Osteocyte (in vitro differentiated cells): ENCODE measurements around the gene ZNF215. TPM values are rescaled to one million over a fixed set of nuclear protein-coding genes. Genes with fewer than 3 reads are reported as not detected.

Source experiments
- DNase-seq: peaks from one replicate; pipeline ENCODE4 v3.0.0; 2021; ENCODE audit warnings: mixed read lengths; ENCODE audit not compliant: unreplicated experiment; ENCODE audit errors: extremely low spot score
- H3K27ac Mint-ChIP-seq: one replicate; pipeline ENCODE4 v1.8.0; 2021; ENCODE audit warnings: mild to moderate bottlenecking, mixed read lengths; ENCODE audit not compliant: unreplicated experiment
- H3K27me3 Mint-ChIP-seq: one replicate; pipeline ENCODE4 v1.8.0; 2021; ENCODE audit warnings: mixed read lengths; ENCODE audit not compliant: unreplicated experiment
- H3K36me3 Mint-ChIP-seq: one replicate; pipeline ENCODE4 v1.8.0; 2021; ENCODE audit warnings: mixed read lengths; ENCODE audit not compliant: unreplicated experiment
- H3K4me1 Mint-ChIP-seq: one replicate; pipeline ENCODE4 v1.8.0; 2021; ENCODE audit warnings: mixed read lengths; ENCODE audit not compliant: unreplicated experiment
- H3K4me3 Mint-ChIP-seq: one replicate; pipeline ENCODE4 v1.8.0; 2021; ENCODE audit warnings: mild to moderate bottlenecking, moderate library complexity, mixed read lengths; ENCODE audit not compliant: unreplicated experiment
- H3K9me3 Mint-ChIP-seq: one replicate; pipeline ENCODE4 v1.8.0; 2021; ENCODE audit warnings: mixed read lengths; ENCODE audit not compliant: unreplicated experiment
- total RNA-seq: library from RNA; stranded (reverse); gene quantifications from 2 replicates; pipeline ENCODE4 v1.2.1, GENCODE V29; 2021
- TF ChIP-seq, protein P1 (sequence below): fragments of 200-600 bp; sonication (generic); IDR thresholded peaks from 2 replicates; pipeline ENCODE4 v1.5.0; 2021; ENCODE audit warnings: antibody characterized with exemption, mild to moderate bottlenecking, moderate library complexity

Gene ZNF215
- total RNA-seq, 1 donor from 2014 or later, result 2.7 TPM

DNA sequence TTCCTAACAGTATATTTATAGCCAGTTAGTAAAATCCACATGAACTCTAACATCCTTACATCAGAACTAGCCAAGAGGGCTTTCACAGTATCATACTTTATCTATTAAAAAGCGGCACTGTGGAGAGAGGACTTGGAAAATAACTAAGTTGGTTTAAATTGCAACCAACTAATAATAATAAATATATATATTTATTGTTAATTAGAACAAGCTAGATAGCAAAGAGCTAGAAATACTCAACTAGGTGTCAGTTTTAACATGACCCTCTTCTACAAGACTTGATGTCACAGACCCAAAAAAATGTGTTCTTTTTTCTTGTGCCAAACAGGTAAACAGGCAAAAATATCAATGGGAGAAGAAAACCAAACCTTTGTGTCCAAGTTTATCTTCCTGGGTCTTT lies 5.5 kb upstream of the ZNF215 start, which contains the start of gene OR2D3:
Gene OR2D3 (plus strand): TSS at position 301 of the 400 bp plus-strand sequence. CDS start 0 bp downstream, at position 301.
- TF ChIP-seq, protein P1, sequence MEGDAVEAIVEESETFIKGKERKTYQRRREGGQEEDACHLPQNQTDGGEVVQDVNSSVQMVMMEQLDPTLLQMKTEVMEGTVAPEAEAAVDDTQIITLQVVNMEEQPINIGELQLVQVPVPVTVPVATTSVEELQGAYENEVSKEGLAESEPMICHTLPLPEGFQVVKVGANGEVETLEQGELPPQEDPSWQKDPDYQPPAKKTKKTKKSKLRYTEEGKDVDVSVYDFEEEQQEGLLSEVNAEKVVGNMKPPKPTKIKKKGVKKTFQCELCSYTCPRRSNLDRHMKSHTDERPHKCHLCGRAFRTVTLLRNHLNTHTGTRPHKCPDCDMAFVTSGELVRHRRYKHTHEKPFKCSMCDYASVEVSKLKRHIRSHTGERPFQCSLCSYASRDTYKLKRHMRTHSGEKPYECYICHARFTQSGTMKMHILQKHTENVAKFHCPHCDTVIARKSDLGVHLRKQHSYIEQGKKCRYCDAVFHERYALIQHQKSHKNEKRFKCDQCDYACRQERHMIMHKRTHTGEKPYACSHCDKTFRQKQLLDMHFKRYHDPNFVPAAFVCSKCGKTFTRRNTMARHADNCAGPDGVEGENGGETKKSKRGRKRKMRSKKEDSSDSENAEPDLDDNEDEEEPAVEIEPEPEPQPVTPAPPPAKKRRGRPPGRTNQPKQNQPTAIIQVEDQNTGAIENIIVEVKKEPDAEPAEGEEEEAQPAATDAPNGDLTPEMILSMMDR, result no peak
- no peaks in the 10 kb centered on the region for H3K4me1 Mint-ChIP-seq
- no peaks in the 10 kb centered on the region for H3K36me3 Mint-ChIP-seq
- no peaks in the 10 kb centered on the region for H3K9me3 Mint-ChIP-seq
- H3K27me3 Mint-ChIP-seq, result peaks cover 5% of the 10 kb centered on the region
- H3K27ac Mint-ChIP-seq, result no peak within 1 kb of the TSS
- DNase-seq, result no peak
- no peak within 1 kb of the TSS for H3K4me3 Mint-ChIP-seq

DNA sequence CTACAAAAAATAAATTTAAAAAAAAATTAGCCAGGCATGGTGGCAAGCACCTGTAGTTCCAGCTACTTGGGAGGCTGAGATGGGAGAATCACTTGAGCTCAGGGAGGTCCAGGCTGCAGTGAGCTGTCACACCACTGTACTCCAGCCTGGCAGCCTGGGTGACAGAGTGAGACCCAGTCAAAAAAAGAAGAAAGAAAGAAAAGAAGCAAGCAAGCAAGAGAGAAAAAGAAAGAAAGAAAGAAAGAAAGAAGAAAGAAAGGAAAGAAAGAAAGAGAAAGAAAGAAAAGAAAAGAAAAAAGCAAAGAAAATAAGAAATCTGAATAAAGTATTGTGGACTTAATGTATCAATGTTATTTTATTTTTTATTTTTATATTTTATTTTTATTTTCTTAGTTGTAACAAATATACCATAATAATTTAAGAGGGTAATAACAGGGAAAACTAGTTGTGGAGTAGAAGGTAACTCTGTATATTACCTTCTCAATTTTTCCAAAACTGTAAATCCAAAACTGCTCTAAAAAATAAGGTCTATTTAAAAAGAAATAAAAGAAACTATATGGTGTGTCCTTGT lies 1.1 kb upstream of the ZNF215 start:
- TF ChIP-seq, protein P1, result no peak
- no peaks in the 10 kb centered on the region for H3K36me3 Mint-ChIP-seq
- H3K4me3 Mint-ChIP-seq, result no peak overlapping the region
- H3K4me1 Mint-ChIP-seq, result peaks cover 19% of the 10 kb centered on the region
- no peaks in the 10 kb centered on the region for H3K9me3 Mint-ChIP-seq
- peaks cover 2% of the 10 kb centered on the region for H3K27me3 Mint-ChIP-seq
- no peak overlapping the region for H3K27ac Mint-ChIP-seq
- no peak for DNase-seq

DNA sequence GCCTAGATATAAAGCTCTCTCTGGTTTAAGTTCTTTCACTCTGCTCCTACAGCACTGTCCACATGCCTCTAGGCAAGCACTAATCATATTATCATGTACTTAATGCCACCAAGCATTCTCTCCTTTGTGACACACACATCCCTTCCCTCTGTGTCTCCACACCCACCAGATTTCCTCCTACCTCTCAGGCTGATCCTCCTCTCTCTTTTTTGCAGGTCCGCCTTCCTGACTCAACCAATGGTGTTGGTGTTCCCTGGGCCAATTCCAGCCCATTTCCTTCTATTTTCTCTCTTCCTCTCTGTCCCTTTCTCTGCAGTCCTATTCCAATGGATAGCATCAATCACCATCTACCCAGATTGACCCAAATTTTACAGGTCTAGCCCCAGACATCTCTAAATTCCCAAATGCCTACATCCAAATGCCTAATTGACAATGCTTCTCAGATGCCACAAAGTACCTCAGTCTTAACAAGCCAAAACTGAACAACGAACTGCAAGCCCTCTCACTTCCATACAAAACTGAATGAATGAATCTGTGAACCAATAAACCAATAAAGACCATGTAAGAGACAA lies 504 bp upstream of the ZNF215 start:
- peaks cover 19% of the 10 kb centered on the region for H3K4me1 Mint-ChIP-seq
- no peaks in the 10 kb centered on the region for H3K36me3 Mint-ChIP-seq
- DNase-seq, result no peak
- peak overlapping the region; percentile 40 for H3K27ac Mint-ChIP-seq
- no peaks in the 10 kb centered on the region for H3K9me3 Mint-ChIP-seq
- TF ChIP-seq, protein P1, result no peak
- peak overlapping the region; percentile 92 for H3K4me3 Mint-ChIP-seq
- peaks cover 2% of the 10 kb centered on the region for H3K27me3 Mint-ChIP-seq

DNA sequence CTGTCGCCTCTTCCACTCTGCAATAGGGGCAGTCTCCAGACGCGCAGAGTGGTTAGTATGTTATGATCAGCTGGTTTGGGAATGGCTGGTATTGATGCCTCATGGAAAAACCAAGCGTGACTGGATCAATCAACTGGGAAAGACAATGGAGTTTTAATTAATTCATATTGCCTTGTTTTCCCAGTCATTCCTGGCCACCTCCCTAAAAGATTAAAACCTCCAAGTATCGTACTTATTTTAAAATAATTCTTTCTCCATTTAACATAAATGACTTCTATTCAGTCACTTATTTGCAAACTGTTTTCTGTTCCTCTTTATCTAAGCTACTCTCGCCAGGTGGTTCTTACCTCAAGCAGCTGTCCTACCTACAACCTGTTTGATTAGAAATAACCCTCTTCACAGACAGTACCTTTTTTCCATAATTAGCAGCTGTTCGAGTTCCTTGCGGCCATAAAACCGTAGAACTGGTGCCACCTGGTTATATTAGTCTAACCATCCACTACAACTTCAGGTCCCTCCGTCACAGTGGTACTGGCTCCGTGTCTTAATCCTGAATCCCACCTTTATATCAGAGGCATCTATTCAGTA lies 898 bp downstream of the ZNF215 start:
- Mint-ChIP-seq H3K9me3 (no peaks in the 10 kb centered on the region), H3K27ac (peak overlapping the region; percentile 40), H3K27me3 (peaks cover 2% of the 10 kb centered on the region), H3K36me3 (no peaks in the 10 kb centered on the region), H3K4me1 (peaks cover 19% of the 10 kb centered on the region), H3K4me3 (peak overlapping the region; percentile 92)
- TF ChIP-seq, protein P1, result no peak
- no peak for DNase-seq

DNA sequence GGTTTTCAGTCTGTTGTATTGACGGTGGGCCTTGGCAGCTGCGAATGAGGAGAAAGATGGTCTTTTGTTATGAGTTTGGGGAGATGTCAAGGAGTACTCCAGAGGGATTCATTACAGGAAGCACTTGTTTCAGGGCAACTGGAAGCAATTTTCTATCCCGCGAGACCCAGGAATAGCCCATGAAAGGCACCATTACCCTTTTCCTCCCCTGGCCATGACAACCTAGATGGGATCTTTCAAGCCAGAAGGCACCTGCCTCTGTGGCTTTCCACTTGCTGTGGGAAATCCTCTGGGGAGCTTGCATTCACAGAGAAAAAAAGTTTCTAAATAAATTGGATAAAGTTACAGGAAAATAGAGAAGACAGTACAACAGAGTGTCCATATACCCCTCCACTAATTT lies 2.7 kb downstream of the ZNF215 start:
- TF ChIP-seq, protein P1, result no peak
- Mint-ChIP-seq H3K27me3 (peaks cover 2% of the 10 kb centered on the region), H3K27ac (no peak overlapping the region), H3K9me3 (no peaks in the 10 kb centered on the region), H3K4me1 (peaks cover 19% of the 10 kb centered on the region), H3K36me3 (peaks cover 2% of the 10 kb centered on the region), H3K4me3 (no peak overlapping the region)
- no peak for DNase-seq
